Stomach (tissue), 9 donors: Measurements from ENCODE around the gene RIPOR3. TPM values are rescaled to one million over a fixed set of nuclear protein-coding genes. Genes with fewer than 3 reads are reported as not detected.
"Not testable (repeated sequence)": the region's sequence is repeated elsewhere in the genome, so short reads cannot be mapped to it uniquely, and the experiment has no call there.

Experiments used
- DNase-seq, 2 donors: peaks; one replicate each; pipeline versions ENCODE4 v3.0.0 to v3.0.0-alpha.2; 2013 to 2019
- H3K27ac ChIP-seq, 5 donors: fragments of 200-600 bp in 4 of 5; sonication (generic) in 4 of 5; one replicate each; pipeline ENCODE4 v1.5.1; 2013 to 2019; ENCODE audit warnings: mild to moderate bottlenecking in 1 of 5, moderate library complexity in 1 of 5
- H3K27me3 ChIP-seq, 3 donors: fragments of 200-600 bp; sonication (generic); one replicate each; pipeline ENCODE4 v1.5.1; 2017 to 2019; ENCODE audit warnings: mixed run types in 1 of 3
- H3K36me3 ChIP-seq, 4 donors: fragments of 200-600 bp; sonication (generic); 1 replicate in 3 of 4; 2 replicates in 1 of 4; pipeline ENCODE4 v1.5.1; 2016 to 2019
- H3K4me1 ChIP-seq, 4 donors: fragments of 200-600 bp; sonication (generic); one replicate each; pipeline ENCODE4 v1.5.1; 2016 to 2019
- H3K4me3 ChIP-seq, 4 donors: fragments of 200-600 bp; sonication (generic) in 3 of 4; one replicate each; pipeline ENCODE4 v1.5.1; 2016 to 2019; ENCODE audit warnings: mild to moderate bottlenecking in 1 of 4
- H3K9me3 ChIP-seq, 4 donors: fragments of 200-600 bp; sonication (generic); one replicate each; pipeline ENCODE4 v1.5.1; 2016 to 2019
- CTCF ChIP-seq, 7 experiments: fragments of 450-650 bp in 4 of 7; fragments of 200-600 bp in 3 of 7; sonication (generic) in 3 of 7; IDR thresholded peaks; one replicate each; pipeline ENCODE4 v1.5.1; 2016 to 2019; ENCODE audit warnings: antibody characterized with exemption in 7 of 7, control low read depth in 2 of 7, mild to moderate bottlenecking in 1 of 7
- EP300 ChIP-seq: sonication (generic); formaldehyde crosslinking; IDR thresholded peaks from one replicate; pipeline ENCODE4 v1.6.1; 2017; ENCODE audit warnings: antibody characterized with exemption
- POLR2A ChIP-seq, 4 donors: fragments of 450-650 bp; IDR thresholded peaks; one replicate each; pipeline ENCODE4 v1.6.1; 2016; ENCODE audit warnings: antibody characterized with exemption in 4 of 4, control low read depth in 2 of 4, mild to moderate bottlenecking in 1 of 4, moderate library complexity in 1 of 4
- POLR2AphosphoS5 ChIP-seq, 3 donors: sonication (generic); formaldehyde crosslinking; IDR thresholded peaks; one replicate each; pipeline ENCODE4 v1.6.1; 2016; ENCODE audit warnings: antibody characterized with exemption in 3 of 3
- WGBS, 5 donors: extraction: QIAGEN DNeasy Blood & Tissue Kit in 3 of 5; methylation state at CpG; one replicate each; pipeline versions ENCODE4 v1.1.5 to v1.1.7; 2013 to 2018; 5-methylcytosine and 5-hydroxymethylcytosine counted together
- intact Hi-C: fragments of 100-400 bp; cut with DNase I; formaldehyde crosslinking; loops from one replicate; pipeline ENCODE4 v1.15.1; 2023; ENCODE audit warnings: low total_unique reads
- polyA plus RNA-seq, 3 donors: library from polyadenylated mRNA; stranded (reverse); fragments of 200-250 nt; gene quantifications; one replicate each; pipeline ENCODE4 v1.2.3, GENCODE V29; 2013
- total RNA-seq, 5 donors: library from RNA; depleted of rRNA; stranded (reverse); fragments of >200 nt; gene quantifications; one replicate each; pipeline versions ENCODE4 v1.1.0 to v1.2.3, GENCODE V29; 2014 to 2016
- donor health status: healthy with polysubstance abuse.
- donor health status: Bipolar disorder and iron deficiency.
- donor health status: healthy.

RIPOR3 gene
- total and polyA plus RNA-seq, 8 donors, result 4.4 to 61.1 (median 8.2) TPM

DNA sequence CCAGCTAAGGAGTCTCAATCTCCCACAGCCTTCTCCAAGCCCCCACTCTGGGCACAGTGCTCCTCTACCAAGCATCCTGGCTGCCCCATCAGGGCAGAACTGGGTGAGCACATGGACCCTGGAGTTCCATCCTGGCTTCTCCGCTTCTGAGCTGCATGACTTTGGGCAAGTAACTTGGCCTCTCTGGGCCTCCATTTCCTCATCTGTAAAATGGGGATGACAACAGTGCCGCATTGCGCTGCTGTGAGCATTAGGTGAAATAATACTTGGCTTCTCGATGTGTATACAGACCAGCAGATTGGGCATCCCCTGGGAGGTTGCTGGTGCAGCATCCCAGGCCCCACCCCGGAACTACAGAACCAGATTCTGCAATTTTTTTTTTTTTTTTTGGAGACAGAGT lies 8.3 kb upstream of the RIPOR3 start:
- intact Hi-C loops, result no loop called here
- no peaks in the 10 kb centered on the region for H3K9me3 ChIP-seq
- no peaks in the 10 kb centered on the region for H3K27me3 ChIP-seq
- H3K27ac ChIP-seq, result no peak overlapping the region
- H3K4me3 ChIP-seq, result no peak overlapping the region
- no peaks in the 10 kb centered on the region for H3K36me3 ChIP-seq
- no peak for DNase-seq
- WGBS, 5 donors, result 95 to 97% (median 96%) methylated on average over 5 of the region's 5 CpGs
- TF ChIP-seq CTCF (IDR thresholded peaks at IDR 0.05) (no peak), EP300 (no peak), POLR2AphosphoS5 (IDR thresholded peaks at IDR 0.05) (no peak), POLR2A (IDR thresholded peaks at IDR 0.05) (no peak)
- H3K4me1 ChIP-seq, result no peaks in the 10 kb centered on the region

- DNase-seq, H3K36me3 ChIP-seq, H3K27me3 ChIP-seq, H3K27ac ChIP-seq, intact Hi-C loops, H3K4me1 ChIP-seq, H3K9me3 ChIP-seq, H3K4me3 ChIP-seq: not testable (repeated sequence)
- WGBS, 5 donors, result 93 to 97% (median 96%) methylated on average over 7 of the region's 7 CpGs
Observed at GRCh38 chr20:50698255-50698654, 6.9 kb upstream of the RIPOR3 start.

DNA sequence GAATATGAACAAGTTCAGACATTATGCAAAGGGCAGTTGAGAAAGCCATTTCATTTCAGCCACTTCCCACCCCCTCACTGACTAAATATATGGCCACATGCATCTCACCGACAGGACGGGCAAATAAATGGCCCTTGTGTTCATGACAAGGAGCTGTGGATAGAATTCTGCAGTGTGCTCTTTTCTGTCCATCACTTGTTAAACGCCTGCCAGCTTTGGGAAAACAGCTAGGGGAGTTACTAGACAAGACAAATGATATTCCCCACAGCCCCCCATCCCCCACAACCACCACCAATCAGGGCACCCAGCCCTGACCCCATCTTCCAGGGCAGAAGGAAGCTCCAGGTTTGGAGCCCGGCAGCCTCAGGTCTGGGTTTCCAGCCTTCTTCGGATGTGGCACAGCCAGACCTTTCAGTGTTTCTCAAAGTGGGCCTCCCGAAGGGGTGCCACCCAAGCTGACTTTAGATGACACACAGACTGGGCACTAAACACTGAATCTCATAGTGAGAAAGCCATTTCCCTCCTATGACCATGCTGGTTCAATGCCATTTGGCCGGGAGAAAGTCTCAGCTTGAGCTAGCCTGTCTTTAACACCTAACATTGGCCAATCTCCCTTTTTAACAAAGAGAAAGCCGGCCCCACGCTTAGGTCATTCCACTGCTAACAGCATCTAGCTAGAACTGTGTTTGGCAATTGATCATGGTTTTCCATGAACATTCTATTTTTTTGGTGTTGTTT lies 4.0 kb upstream of the RIPOR3 start:
- H3K27ac ChIP-seq, result no peak overlapping the region
- no peaks in the 10 kb centered on the region for H3K9me3 ChIP-seq
- no peak overlapping the region for H3K4me3 ChIP-seq
- peak in 1 of 2 donors; percentile 53 for DNase-seq
- H3K4me1 ChIP-seq, result peaks cover 12 to 23% (median 21%) of the 10 kb centered on the region in 4 donors
- WGBS, 5 donors, result 77 to 84% (median 81%) methylated on average over 9 of the region's 9 CpGs
- no peak for TF ChIP-seq POLR2AphosphoS5 (IDR thresholded peaks at IDR 0.05)
- no peaks in the 10 kb centered on the region for H3K36me3 ChIP-seq
- intact Hi-C loops, result no loop called here
- H3K27me3 ChIP-seq, result peaks cover 0 to 25% (median 8%) of the 10 kb centered on the region in 3 donors

- WGBS, 5 donors, result 76 to 90% (median 88%) methylated on average over 9 of the region's 9 CpGs
- Histone ChIP-seq H3K27ac (no peak overlapping the region), H3K36me3 (no peaks in the 10 kb centered on the region), H3K27me3 (peaks cover 0 to 28% (median 8%) of the 10 kb centered on the region in 3 donors), H3K4me1 (peaks cover 17 to 30% (median 29%) of the 10 kb centered on the region in 4 donors), H3K4me3 (no peak overlapping the region), H3K9me3 (no peaks in the 10 kb centered on the region)
- TF ChIP-seq EP300 (no peak), POLR2A (IDR thresholded peaks at IDR 0.05) (no peak), CTCF (IDR thresholded peaks at IDR 0.05) (no peak), POLR2AphosphoS5 (IDR thresholded peaks at IDR 0.05) (no peak)
- intact Hi-C loops, result no loop called here
- DNase-seq, result no peak
Observed at GRCh38 chr20:50694379-50695134, 3.2 kb upstream of the RIPOR3 start.

GRCh38 chr20:50693001-50693400 lies 1.7 kb upstream of the RIPOR3 start:
- intact Hi-C loops, result no loop called here
- peak overlapping the region in 1 of 5 donors; percentile 73 for H3K27ac ChIP-seq
- peaks cover 22 to 42% (median 32%) of the 10 kb centered on the region in 4 donors for H3K4me1 ChIP-seq
- H3K27me3 ChIP-seq, result peaks cover 0 to 28% (median 8%) of the 10 kb centered on the region in 3 donors
- no peaks in the 10 kb centered on the region for H3K36me3 ChIP-seq
- 91 to 100% (median 96%) methylated on average over 1 of the region's 1 CpG for WGBS, 5 donors
- DNase-seq, result no peak
- no peak for TF ChIP-seq EP300
- no peaks in the 10 kb centered on the region for H3K9me3 ChIP-seq
- no peak overlapping the region for H3K4me3 ChIP-seq
